ENCODE results near the gene GFER. TPM values are rescaled to one million over a fixed set of nuclear protein-coding genes. Genes with fewer than 3 reads are reported as not detected.

Gene GFER
- total and polyA plus RNA-seq, 10 of the 15 experiments (the other 5 are each of a cell fraction or from before 2014, with no cell fraction given): 2.4 to 57.7 (median 31.3) TPM

- no peak for ATAC-seq
- no peaks in the 10 kb centered on the region for H3K27me3 ChIP-seq (replicated peaks in 1 of 2; ENCODE audit: control insufficient read depth in 2 of 2, insufficient read depth in 2 of 2, low read length in 1 of 2)
- intact Hi-C loops (cut with micrococcal nuclease; ENCODE audit: unreplicated experiment) (loop anchor here (5.0 kb wide), 1 partner anchor 147 kb away; no protein-coding TSS in a partner anchor), in situ Hi-C loops (cut with MboI) (no loop called here)
- H3K4me3 ChIP-seq: 0 out of 2 replicates have a peak overlapping the region, but pooled peaks have one; percentile 1
- peaks cover 66% of the 10 kb centered on the region for H3K79me2 ChIP-seq (ENCODE audit: control insufficient read depth, insufficient read depth, low read length)
- FAIRE-seq: no peak
- CTCF ChIA-PET: interaction anchor here (4.3 kb wide), 1 partner anchor 12 kb away, joined by 54 read pairs; no protein-coding TSS in a partner anchor
- DNase-seq (ENCODE audit: low read depth, low spot score): no peak
- H3K9ac ChIP-seq (ENCODE audit: control insufficient read depth, insufficient read depth, low read length): no peak overlapping the region
- 74% methylated on average over 14 of the region's 21 CpGs for WGBS (ENCODE audit: insufficient coverage, insufficient replicate concordance, low lambda C conversion rate, missing lambda C conversion rate)
- peak; percentile 24; the same call in 1 of the 2 replicates for TF ChIP-seq RAD21 (IDR thresholded peaks at IDR 0.05; ENCODE audit: insufficient read depth, low read depth, low read length)
- no peak for TF ChIP-seq MYC (IDR thresholded peaks at IDR 0.05; ENCODE audit: insufficient read depth, insufficient read length, insufficient replicate concordance, low read length, severe bottlenecking)
- TF ChIP-seq POLR2A (IDR thresholded peaks at IDR 0.05; ENCODE audit: low read depth, low read length): peak; percentile 43; the same call in 1 of the 2 replicates
- TF ChIP-seq EGR1 (IDR thresholded peaks at IDR 0.05; ENCODE audit: borderline replicate concordance in 1 of 2, low read depth in 2 of 2, low read length in 2 of 2): no peak
- POLR2A ChIA-PET: interaction anchor here (1.7 kb wide), 1 partner anchor 41 kb away, joined by 7 read pairs; the partner anchor contains the start of gene RPS2
- no peak overlapping the region for H3K27ac ChIP-seq (ENCODE audit: control insufficient read depth, insufficient read depth)
- H3K9me3 ChIP-seq (replicated peaks; ENCODE audit: control insufficient read depth, insufficient read depth, low read length): no peaks in the 10 kb centered on the region
- peaks cover 0 to 30% of the 10 kb centered on the region in 2 experiments; a peak in 2 of 4 replicates for H3K36me3 ChIP-seq (ENCODE audit: control insufficient read depth in 2 of 2, insufficient read depth in 2 of 2, low read length in 1 of 2)
- SMC1A ChIA-PET (ENCODE audit: uncharacterized antibody, unreplicated experiment): no interaction called here
- peaks cover 21% of the 10 kb centered on the region for H3K4me1 ChIP-seq (ENCODE audit: control insufficient read depth, insufficient read depth, low read length)
- H3K4me2 ChIP-seq (ENCODE audit: control insufficient read depth, insufficient read depth): no peak overlapping the region
- BruUV-seq (replicated peaks): no TSS peak
- no peak overlapping the region for H2AFZ ChIP-seq (ENCODE audit: control insufficient read depth, low read depth, low read length)
- H4K20me1 ChIP-seq (ENCODE audit: control insufficient read depth, insufficient read depth): peaks cover 6% of the 10 kb centered on the region
- RAD21 ChIA-PET (ENCODE audit: unreplicated experiment): no interaction called here
Measured at GRCh38 chr16:2005646-2006045, 21.7 kb downstream of the GFER start.

GRCh38 chr16:2006317-2006716 lies 22.3 kb downstream of the GFER start:
- RAD21 ChIA-PET (ENCODE audit: unreplicated experiment): no interaction called here
- SMC1A ChIA-PET (ENCODE audit: uncharacterized antibody, unreplicated experiment): no interaction called here
- Histone ChIP-seq H3K4me1 (ENCODE audit: control insufficient read depth, insufficient read depth, low read length) (peaks cover 22% of the 10 kb centered on the region), H3K4me2 (ENCODE audit: control insufficient read depth, insufficient read depth) (peak overlapping the region; percentile 98; the same call in 1 of the 2 replicates), H2AFZ (ENCODE audit: control insufficient read depth, low read depth, low read length) (no peak overlapping the region), H3K9me3 (replicated peaks; ENCODE audit: control insufficient read depth, insufficient read depth, low read length) (no peaks in the 10 kb centered on the region), H4K20me1 (ENCODE audit: control insufficient read depth, insufficient read depth) (peaks cover 6% of the 10 kb centered on the region), H3K79me2 (ENCODE audit: control insufficient read depth, insufficient read depth, low read length) (peaks cover 67% of the 10 kb centered on the region), H3K9ac (ENCODE audit: control insufficient read depth, insufficient read depth, low read length) (no peak overlapping the region), H3K27ac (ENCODE audit: control insufficient read depth, insufficient read depth) (no peak overlapping the region), H3K4me3 (no peak overlapping the region), H3K36me3 (ENCODE audit: control insufficient read depth in 2 of 2, insufficient read depth in 2 of 2, low read length in 1 of 2) (peaks cover 0 to 25% of the 10 kb centered on the region in 2 experiments; a peak in 2 of 4 replicates), H3K27me3 (replicated peaks in 1 of 2; ENCODE audit: control insufficient read depth in 2 of 2, insufficient read depth in 2 of 2, low read length in 1 of 2) (no peaks in the 10 kb centered on the region)
- in situ Hi-C loops (cut with MboI) (no loop called here), intact Hi-C loops (cut with micrococcal nuclease; ENCODE audit: unreplicated experiment) (loop anchor here (5.0 kb wide), 1 partner anchor 146 kb away; no protein-coding TSS in a partner anchor)
- TF ChIP-seq POLR2A (IDR thresholded peaks at IDR 0.05; ENCODE audit: low read depth, low read length): peak; percentile 27; the same call in 1 of the 2 replicates
- TF ChIP-seq ATF3 (IDR thresholded peaks at IDR 0.05; ENCODE audit: borderline replicate concordance, extremely low read depth, low read depth, low read length): no peak
- no peak for TF ChIP-seq SMAD1 (IDR thresholded peaks at IDR 0.05; ENCODE audit: low read depth, partially characterized antibody)
- TF ChIP-seq BRCA1 (IDR thresholded peaks at IDR 0.05; ENCODE audit: low read depth, low read length): no peak
- TF ChIP-seq YY1 (IDR thresholded peaks at IDR 0.05; ENCODE audit: low read depth, low read length): no peak
- no peak for TF ChIP-seq STAT1 (conservative IDR thresholded peaks at IDR 0.05)
- no peak for TF ChIP-seq HSF1 (IDR thresholded peaks at IDR 0.05; ENCODE audit: low read depth, low read length)
- no peak for TF ChIP-seq CREB1 (IDR thresholded peaks at IDR 0.05; ENCODE audit: low read depth)
- FAIRE-seq: no peak
- POLR2A ChIA-PET: interaction anchor here (0.6 kb wide), 1 partner anchor 104 kb away, joined by 3 read pairs; no protein-coding TSS in a partner anchor
- WGBS (ENCODE audit: insufficient coverage, insufficient replicate concordance, low lambda C conversion rate, missing lambda C conversion rate): 96% methylated on average over 8 of the region's 8 CpGs
- CTCF ChIA-PET: no interaction called here
- no peak for ATAC-seq
- BruUV-seq (replicated peaks): no TSS peak
- DNase-seq (ENCODE audit: low read depth, low spot score): no peak
